Activated T-cell treated with anti-CD3 and anti-CD28 coated beads, Interleukin-2, amount 50 U/mL, for 72 hours (primary cell): Measurements from ENCODE around the gene VPS51. TPM values are rescaled to one million over a fixed set of nuclear protein-coding genes. Genes with fewer than 3 reads are reported as not detected.

Source experiments
- ATAC-seq, 2 donors: fragments of 150-1000 bp; cut with Tn5 transposase; replicated peaks in 1 of 2; 2 replicates each; pipeline ENCODE4 v1.10.0; 2021; ENCODE audit warnings: moderate library complexity in 2 of 2, mild to moderate bottlenecking in 1 of 2
- DNase-seq, 2 donors: peaks; one replicate each; pipeline ENCODE4 v3.0.0; 2021 to 2022; ENCODE audit warnings: mixed read lengths in 1 of 2
- H3K27ac Mint-ChIP-seq: one replicate; pipeline ENCODE4 v1.8.0; 2022; ENCODE audit warnings: mild to moderate bottlenecking, moderate library complexity, mixed read lengths
- H3K27me3 Mint-ChIP-seq: one replicate; pipeline ENCODE4 v1.8.0; 2022; ENCODE audit warnings: low read depth, mixed read lengths
- H3K36me3 Mint-ChIP-seq, 2 donors: one replicate each; pipeline ENCODE4 v1.8.0; 2022; ENCODE audit warnings: mixed read lengths in 2 of 2, mild to moderate bottlenecking in 1 of 2; ENCODE audit not compliant: insufficient read depth in 2 of 2
- H3K4me1 Mint-ChIP-seq: one replicate; pipeline ENCODE4 v1.8.0; 2022; ENCODE audit warnings: low read depth, mixed read lengths
- H3K4me3 Mint-ChIP-seq, 2 donors: one replicate each; pipeline ENCODE4 v1.8.0; 2022; ENCODE audit warnings: mild to moderate bottlenecking in 2 of 2, mixed read lengths in 2 of 2, moderate library complexity in 2 of 2
- H3K9me3 Mint-ChIP-seq, 2 donors: one replicate each; pipeline ENCODE4 v1.8.0; 2022; ENCODE audit warnings: mixed read lengths in 2 of 2
- total RNA-seq, 2 donors: library from RNA; stranded (reverse); gene quantifications; one replicate each; pipeline ENCODE4 v1.2.3, GENCODE V29; 2022

The VPS51 gene
- total RNA-seq, 2 donors from 2014 or later: 118 to 119 TPM

DNA sequence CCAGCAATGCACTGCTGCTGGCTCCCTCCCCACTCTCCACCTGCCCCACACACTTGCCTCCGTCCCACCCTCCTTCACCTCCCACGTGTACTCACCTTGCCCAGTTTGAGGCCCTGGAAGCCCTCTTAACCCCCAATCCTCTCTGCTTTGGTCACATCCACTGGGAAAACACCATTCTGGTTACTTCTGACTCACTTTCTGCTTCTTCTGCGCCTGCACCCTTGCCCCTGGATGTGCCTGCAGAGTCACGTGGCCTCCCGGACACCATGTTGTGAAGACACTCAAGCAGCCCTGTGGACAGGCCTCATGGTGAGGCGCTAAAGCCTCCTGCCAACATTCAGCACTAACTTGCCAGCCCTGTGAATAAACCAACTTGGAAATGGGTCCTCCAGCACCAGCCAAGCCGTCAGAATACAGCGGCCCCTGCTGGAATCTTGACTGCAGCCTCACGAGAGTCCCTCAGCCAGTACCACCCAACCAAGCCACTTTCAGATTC, 35.1 kb upstream of the VPS51 start:
- Mint-ChIP-seq H3K9me3 (no peaks in the 10 kb centered on the region), H3K4me3 (no peak overlapping the region), H3K27ac (no peak overlapping the region), H3K4me1 (peaks cover 6% of the 10 kb centered on the region), H3K36me3 (no peaks in the 10 kb centered on the region), H3K27me3 (no peaks in the 10 kb centered on the region)
- DNase-seq: no peak
- no peak for ATAC-seq

DNA sequence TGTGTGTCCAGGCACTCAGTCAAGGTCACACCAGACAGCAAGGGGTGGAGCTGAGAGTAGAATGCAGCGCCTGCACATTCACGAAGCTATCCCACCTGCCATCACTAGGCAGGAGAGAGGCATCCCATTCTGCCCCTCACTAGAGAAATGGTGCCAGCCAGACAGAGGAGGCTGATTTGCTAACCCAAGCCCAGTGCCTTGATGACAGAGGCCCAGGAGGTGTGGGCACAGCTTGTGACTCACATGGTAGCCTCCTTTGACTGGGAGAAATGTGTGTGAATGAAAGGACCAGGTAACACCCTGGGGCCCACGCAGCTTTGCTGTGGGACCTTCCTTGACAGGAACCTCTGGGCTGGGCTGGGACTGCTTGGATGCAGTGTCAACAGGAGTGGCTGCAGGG, 32.5 kb upstream of the VPS51 start:
- Mint-ChIP-seq H3K27ac (no peak overlapping the region), H3K27me3 (no peaks in the 10 kb centered on the region), H3K4me3 (no peak overlapping the region), H3K9me3 (no peaks in the 10 kb centered on the region), H3K4me1 (peaks cover 6% of the 10 kb centered on the region), H3K36me3 (no peaks in the 10 kb centered on the region)
- DNase-seq (no peak), ATAC-seq (peak; percentile 44 to 50)

GRCh38 chr11:65064847-65065240, 31.2 kb upstream of the VPS51 start:
- no peak for DNase-seq
- H3K9me3 Mint-ChIP-seq: no peaks in the 10 kb centered on the region
- no peaks in the 10 kb centered on the region for H3K27me3 Mint-ChIP-seq
- no peak for ATAC-seq
- no peak overlapping the region for H3K27ac Mint-ChIP-seq
- H3K4me1 Mint-ChIP-seq: peaks cover 6% of the 10 kb centered on the region
- H3K4me3 Mint-ChIP-seq: no peak overlapping the region
- H3K36me3 Mint-ChIP-seq: no peaks in the 10 kb centered on the region

- no peaks in the 10 kb centered on the region for H3K27me3 Mint-ChIP-seq
- no peaks in the 10 kb centered on the region for H3K9me3 Mint-ChIP-seq
- ATAC-seq: no peak
- no peak for DNase-seq
- no peak overlapping the region for H3K27ac Mint-ChIP-seq
- H3K4me1 Mint-ChIP-seq: peaks cover 3% of the 10 kb centered on the region
- H3K36me3 Mint-ChIP-seq: no peaks in the 10 kb centered on the region
- no peak overlapping the region for H3K4me3 Mint-ChIP-seq
Measured at GRCh38 chr11:65065851-65066250, 30.2 kb upstream of the VPS51 start.

DNA sequence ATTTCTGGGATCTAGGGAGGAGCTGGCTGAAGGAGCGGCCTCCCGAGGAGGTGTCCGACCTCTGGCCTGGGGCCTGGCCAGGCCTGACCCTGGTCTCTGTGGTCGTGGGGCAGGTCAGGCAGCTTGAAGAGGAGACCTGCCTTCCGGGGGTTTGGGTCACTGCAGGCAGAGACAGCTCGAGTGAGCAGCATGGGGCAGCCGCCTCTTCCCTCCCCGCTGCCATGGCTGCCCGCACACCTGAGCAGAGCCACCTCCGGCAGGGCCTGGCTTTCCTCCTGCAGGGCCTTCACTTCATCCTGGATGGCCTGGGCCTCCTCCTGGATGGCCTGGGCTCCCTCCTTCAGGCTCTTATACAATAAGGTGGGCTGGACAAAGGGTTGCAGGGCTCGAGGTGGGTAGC, 29.7 kb upstream of the VPS51 start:
- no peaks in the 10 kb centered on the region for H3K36me3 Mint-ChIP-seq
- ATAC-seq (no peak), DNase-seq (no peak)
- H3K27me3 Mint-ChIP-seq: no peaks in the 10 kb centered on the region
- H3K27ac Mint-ChIP-seq: no peak overlapping the region
- H3K4me1 Mint-ChIP-seq: no peaks in the 10 kb centered on the region
- no peaks in the 10 kb centered on the region for H3K9me3 Mint-ChIP-seq
- no peak overlapping the region for H3K4me3 Mint-ChIP-seq

DNA sequence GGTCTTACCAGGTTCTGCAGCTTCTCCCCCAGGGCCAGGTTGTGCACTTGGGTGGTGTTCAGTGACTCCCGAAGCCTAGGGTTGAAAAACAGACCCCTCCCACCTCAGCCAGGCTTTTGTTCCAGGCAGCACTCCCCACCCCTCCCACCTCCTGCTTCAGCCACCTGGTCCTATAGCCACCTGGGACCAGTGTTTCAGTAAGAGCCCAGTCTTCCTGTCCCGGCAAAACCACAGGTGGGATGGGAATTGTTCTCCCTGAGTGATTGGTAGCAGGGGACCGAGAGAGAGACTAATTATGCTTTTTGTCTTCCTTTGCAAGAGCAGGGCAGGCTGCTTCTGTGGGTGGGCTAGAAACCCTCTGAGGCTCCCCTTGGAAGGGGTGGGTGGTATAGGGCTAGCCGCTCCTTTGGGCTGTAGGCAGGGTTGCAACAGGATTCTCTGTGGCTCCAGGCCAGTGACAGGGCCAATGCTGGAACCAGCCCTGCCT, 29.2 kb upstream of the VPS51 start:
- Mint-ChIP-seq H3K27ac (no peak overlapping the region), H3K4me1 (no peaks in the 10 kb centered on the region), H3K9me3 (no peaks in the 10 kb centered on the region), H3K27me3 (no peaks in the 10 kb centered on the region), H3K4me3 (no peak overlapping the region), H3K36me3 (no peaks in the 10 kb centered on the region)
- DNase-seq: no peak
- no peak for ATAC-seq

GRCh38 chr11:65067446-65067845, 28.6 kb upstream of the VPS51 start:
- Mint-ChIP-seq H3K27ac (no peak overlapping the region), H3K4me3 (no peak overlapping the region), H3K27me3 (no peaks in the 10 kb centered on the region), H3K9me3 (no peaks in the 10 kb centered on the region), H3K36me3 (no peaks in the 10 kb centered on the region), H3K4me1 (no peaks in the 10 kb centered on the region)
- DNase-seq: no peak
- ATAC-seq: no peak

DNA sequence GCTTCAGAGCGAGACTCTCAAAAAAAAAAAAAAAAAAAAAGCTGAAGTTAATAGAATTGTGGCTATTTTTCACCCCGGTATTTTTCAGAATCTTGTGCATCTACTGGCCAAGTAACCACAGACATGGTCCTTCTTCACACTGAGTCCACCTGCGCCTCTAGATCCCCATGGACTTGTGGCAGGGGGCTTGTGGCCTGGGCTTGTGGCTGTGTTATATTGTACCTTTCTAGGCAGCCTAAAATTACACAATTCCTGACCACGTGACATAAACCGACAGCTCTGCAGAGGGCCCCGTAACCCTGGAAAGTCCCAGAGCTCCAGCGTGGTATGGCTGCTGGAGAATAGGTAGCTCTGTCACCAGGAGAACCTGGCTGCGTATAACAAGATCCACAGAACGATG, 26.8 kb upstream of the VPS51 start:
- no peaks in the 10 kb centered on the region for H3K9me3 Mint-ChIP-seq
- H3K27ac Mint-ChIP-seq: no peak overlapping the region
- H3K27me3 Mint-ChIP-seq: no peaks in the 10 kb centered on the region
- no peaks in the 10 kb centered on the region for H3K4me1 Mint-ChIP-seq
- DNase-seq (no peak), ATAC-seq (no peak)
- H3K36me3 Mint-ChIP-seq: no peaks in the 10 kb centered on the region
- H3K4me3 Mint-ChIP-seq: no peak overlapping the region

- ATAC-seq: peak; percentile 4 to 14
- H3K4me1 Mint-ChIP-seq: peaks cover 9% of the 10 kb centered on the region
- peaks cover 0 to 8% of the 10 kb centered on the region in 2 donors for H3K36me3 Mint-ChIP-seq
- no peak overlapping the region for H3K4me3 Mint-ChIP-seq
- H3K27me3 Mint-ChIP-seq: no peaks in the 10 kb centered on the region
- DNase-seq: no peak
- H3K9me3 Mint-ChIP-seq: no peaks in the 10 kb centered on the region
- no peak overlapping the region for H3K27ac Mint-ChIP-seq
Measured at GRCh38 chr11:65071907-65072630, 23.9 kb upstream of the VPS51 start.

GRCh38 chr11:65072631-65072966, 23.4 kb upstream of the VPS51 start:
- Mint-ChIP-seq H3K27ac (no peak overlapping the region), H3K4me1 (peaks cover 10% of the 10 kb centered on the region), H3K9me3 (no peaks in the 10 kb centered on the region), H3K27me3 (no peaks in the 10 kb centered on the region), H3K36me3 (peaks cover 0 to 10% of the 10 kb centered on the region in 2 donors), H3K4me3 (no peak overlapping the region)
- ATAC-seq: peak in 1 of 2 donors; percentile 14
- DNase-seq: no peak

DNA sequence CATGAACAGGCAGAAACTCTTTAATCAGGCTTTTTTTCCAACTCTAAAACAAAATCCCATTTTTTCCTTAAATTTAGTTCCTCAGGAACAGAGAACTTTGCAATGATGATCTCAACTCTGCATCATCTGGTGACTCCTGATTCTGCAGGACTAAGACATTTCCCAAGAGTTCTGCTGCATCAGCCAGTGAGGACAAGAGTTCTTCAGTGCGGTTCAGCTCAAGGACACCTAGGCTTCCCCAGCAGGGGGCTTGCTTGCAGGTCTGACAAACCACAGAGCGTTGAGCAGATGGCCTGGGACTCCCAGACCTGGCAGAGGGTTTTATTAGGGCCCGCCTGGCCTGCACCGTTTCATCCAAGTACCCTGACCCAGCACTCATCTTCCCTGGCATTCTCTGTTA, 18.6 kb upstream of the VPS51 start:
- DNase-seq (no peak), ATAC-seq (no peak)
- Mint-ChIP-seq H3K36me3 (peaks cover 11 to 35% of the 10 kb centered on the region in 2 donors), H3K4me1 (peaks cover 54% of the 10 kb centered on the region), H3K4me3 (no peak overlapping the region), H3K27me3 (no peaks in the 10 kb centered on the region), H3K27ac (no peak overlapping the region), H3K9me3 (no peaks in the 10 kb centered on the region)

GRCh38 chr11:65078151-65078550, 17.9 kb upstream of the VPS51 start:
- Mint-ChIP-seq H3K36me3 (peaks cover 15 to 39% of the 10 kb centered on the region in 2 donors), H3K4me1 (peaks cover 60% of the 10 kb centered on the region), H3K27me3 (no peaks in the 10 kb centered on the region), H3K9me3 (no peaks in the 10 kb centered on the region), H3K27ac (peak overlapping the region; percentile 80), H3K4me3 (peak overlapping the region; percentile 42 to 50)
- DNase-seq (peak; percentile 69 to 73), ATAC-seq (peak; percentile 87 to 88)

DNA sequence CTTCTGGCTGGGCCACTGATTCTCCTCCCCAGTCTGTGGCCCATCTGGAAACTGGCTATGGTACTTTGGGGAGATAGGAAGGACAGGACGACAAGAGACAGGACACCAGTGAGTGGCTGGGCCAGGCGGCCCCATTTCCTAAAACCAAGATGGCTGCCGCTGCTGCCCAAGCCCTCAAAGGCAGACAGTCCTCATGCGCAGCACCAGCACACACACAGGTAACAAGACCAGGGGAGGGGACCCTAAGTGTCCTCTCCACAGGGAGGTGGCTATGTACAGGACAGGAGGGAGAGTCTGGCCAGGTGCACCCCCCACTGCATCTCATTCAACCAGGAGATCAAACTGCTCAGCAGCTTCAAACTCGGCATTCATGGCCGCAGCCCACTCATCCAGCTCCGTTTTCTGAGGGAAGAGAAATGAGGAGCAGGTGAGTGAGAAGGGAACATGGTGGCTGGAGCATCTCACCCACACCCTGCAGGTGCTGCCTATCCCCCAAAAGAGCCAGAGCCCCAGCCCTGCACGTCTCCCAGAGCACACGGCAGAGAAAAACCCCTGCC, 17.1 kb upstream of the VPS51 start:
- Mint-ChIP-seq H3K27ac (peak overlapping the region; percentile 80), H3K4me1 (peaks cover 61% of the 10 kb centered on the region), H3K27me3 (no peaks in the 10 kb centered on the region), H3K4me3 (peak overlapping the region; percentile 42 to 50), H3K9me3 (no peaks in the 10 kb centered on the region), H3K36me3 (peaks cover 19 to 40% of the 10 kb centered on the region in 2 donors)
- ATAC-seq (no peak), DNase-seq (no peak)
